H9 (cell line): ENCODE results near the gene SLC16A2. TPM values are rescaled to one million over a fixed set of nuclear protein-coding genes. Genes with fewer than 3 reads are reported as not detected.

Experiments
- DNase-seq: peaks from one replicate; pipeline ENCODE4 v3.0.0-alpha.2; 2017
- H2AFZ ChIP-seq: one replicate; pipeline ENCODE4 v1.6.1; 2013; ENCODE audit warnings: mild to moderate bottlenecking, low read length, control low read depth, moderate library complexity
- H2AK5ac ChIP-seq: 2 replicates; pipeline ENCODE4 v1.6.1; 2013; ENCODE audit warnings: low read length, control low read depth, mixed read lengths; ENCODE audit not compliant: insufficient read length
- H2BK120ac ChIP-seq: one replicate; pipeline ENCODE4 v1.6.1; 2013; ENCODE audit warnings: low read depth, mild to moderate bottlenecking, low read length, control low read depth, inconsistent platforms; ENCODE audit not compliant: poor library complexity, severe bottlenecking
- H2BK12ac ChIP-seq: 2 replicates; pipeline ENCODE4 v1.6.1; 2013; ENCODE audit warnings: low read length, control low read depth, mixed read lengths, low read depth; ENCODE audit not compliant: insufficient read length
- H2BK15ac ChIP-seq: 2 replicates; pipeline ENCODE4 v1.6.1; 2013; ENCODE audit warnings: low read depth, low read length, control low read depth
- H2BK20ac ChIP-seq: one replicate; pipeline ENCODE4 v1.6.1; 2013; ENCODE audit warnings: low read depth, mild to moderate bottlenecking, low read length, control low read depth, inconsistent platforms; ENCODE audit not compliant: poor library complexity, severe bottlenecking
- H2BK5ac ChIP-seq: 2 replicates; pipeline ENCODE4 v1.6.1; 2013; ENCODE audit warnings: low read length, control low read depth, mixed read lengths; ENCODE audit not compliant: insufficient read length
- H3K14ac ChIP-seq: 2 replicates; pipeline ENCODE4 v1.6.1; 2013; ENCODE audit warnings: low read length, control low read depth; ENCODE audit not compliant: insufficient read depth
- H3K18ac ChIP-seq: 2 replicates; pipeline ENCODE4 v1.6.1; 2013; ENCODE audit warnings: low read depth, mild to moderate bottlenecking, mixed read lengths, low read length, control low read depth; ENCODE audit not compliant: insufficient read length
- H3K23ac ChIP-seq: 2 replicates; pipeline ENCODE4 v1.6.1; 2013; ENCODE audit warnings: low read length, control low read depth, mixed read lengths, low read depth; ENCODE audit not compliant: insufficient read length
- H3K23me2 ChIP-seq: 2 replicates; pipeline ENCODE4 v1.6.1; 2013; ENCODE audit warnings: low read depth, mild to moderate bottlenecking, mixed read lengths, low read length, control low read depth; ENCODE audit not compliant: insufficient read length, poor library complexity, severe bottlenecking
- H3K27ac ChIP-seq: 2 replicates; pipeline ENCODE4 v1.5.1; 2013; ENCODE audit warnings: low read length, control low read depth, mixed read lengths, low read depth; ENCODE audit not compliant: insufficient read length
- H3K27me3 ChIP-seq: 2 replicates; pipeline ENCODE4 v1.6.1; 2013; ENCODE audit warnings: low read length, control low read depth, inconsistent platforms; ENCODE audit not compliant: insufficient read depth
- H3K4ac ChIP-seq: 2 replicates; pipeline ENCODE4 v1.6.1; 2013; ENCODE audit warnings: low read depth, mild to moderate bottlenecking, control low read depth, inconsistent platforms, low read length, moderate library complexity
- H3K4me1 ChIP-seq: 2 replicates; pipeline ENCODE4 v1.6.1; 2013; ENCODE audit warnings: low read length, control low read depth, inconsistent platforms; ENCODE audit not compliant: insufficient read depth
- H3K4me2 ChIP-seq: 2 replicates; pipeline ENCODE4 v1.6.1; 2013; ENCODE audit warnings: low read length, control low read depth, mixed read lengths; ENCODE audit not compliant: insufficient read length, insufficient read depth
- H3K56ac ChIP-seq: 2 replicates; pipeline ENCODE4 v1.6.1; 2013; ENCODE audit warnings: low read depth, mild to moderate bottlenecking, mixed read lengths, low read length, control low read depth; ENCODE audit not compliant: insufficient read length
- H3K79me1 ChIP-seq: 2 replicates; pipeline ENCODE4 v1.6.1; 2013; ENCODE audit warnings: low read depth, mild to moderate bottlenecking, moderate library complexity, low read length, control low read depth, inconsistent platforms; ENCODE audit not compliant: insufficient read depth, poor library complexity, severe bottlenecking
- H3K79me2 ChIP-seq: 2 replicates; pipeline ENCODE4 v1.6.1; 2013; ENCODE audit warnings: low read length, control low read depth, inconsistent platforms; ENCODE audit not compliant: insufficient read depth
- H3K9ac ChIP-seq: 2 replicates; pipeline ENCODE4 v1.6.1; 2013; ENCODE audit warnings: low read length, control low read depth, mixed read lengths; ENCODE audit not compliant: insufficient read length; ENCODE audit errors: extremely low read depth
- H3K9me3 ChIP-seq: one replicate; pipeline ENCODE4 v1.6.1; 2013; ENCODE audit warnings: low read depth, low read length, inconsistent platforms; ENCODE audit not compliant: control insufficient read depth
- H3T11ph ChIP-seq: one replicate; pipeline ENCODE4 v1.6.1; 2013; ENCODE audit warnings: mild to moderate bottlenecking, low read length, control low read depth, inconsistent platforms
- H4K20me1 ChIP-seq: one replicate; pipeline ENCODE4 v1.6.1; 2013; ENCODE audit not compliant: control insufficient read depth, insufficient read length, insufficient read depth
- H4K5ac ChIP-seq: 2 replicates; pipeline ENCODE4 v1.6.1; 2013; ENCODE audit warnings: low read depth, mild to moderate bottlenecking, mixed read lengths, low read length, control low read depth; ENCODE audit not compliant: insufficient read length
- H4K8ac ChIP-seq: replicated peaks from 2 replicates; pipeline ENCODE4 v1.6.1; 2013; ENCODE audit warnings: low read length, control low read depth, mixed read lengths, low read depth; ENCODE audit not compliant: insufficient read length
- H4K91ac ChIP-seq: 2 replicates; pipeline ENCODE4 v1.6.1; 2013; ENCODE audit warnings: low read depth, mild to moderate bottlenecking, moderate library complexity, mixed read lengths, low read length, control low read depth; ENCODE audit not compliant: insufficient read length
- H3K27ac Mint-ChIP-seq, 3 experiments: 2 replicates in 2 of 3; 3 replicates in 1 of 3; pipeline ENCODE4 v1.8.0; 2020 to 2021; ENCODE audit warnings: mixed read lengths in 3 of 3, mild to moderate bottlenecking in 1 of 3, moderate library complexity in 1 of 3
- H3K27me3 Mint-ChIP-seq: 2 replicates; pipeline ENCODE4 v1.8.0; 2021; ENCODE audit warnings: low read depth, mild to moderate bottlenecking, moderate library complexity, mixed read lengths
- H3K36me3 Mint-ChIP-seq, 3 experiments: 2 replicates in 2 of 3; 3 replicates in 1 of 3; pipeline ENCODE4 v1.8.0; 2020 to 2021; ENCODE audit warnings: low read depth in 3 of 3, mixed read lengths in 3 of 3; ENCODE audit not compliant: insufficient read depth in 1 of 3
- H3K4me1 Mint-ChIP-seq, 2 experiments: 2 replicates each; pipeline ENCODE4 v1.8.0; 2020; ENCODE audit warnings: mixed read lengths in 2 of 2
- H3K4me3 Mint-ChIP-seq, 2 experiments: 2 replicates in 1 of 2; 3 replicates in 1 of 2; pipeline ENCODE4 v1.8.0; 2020 to 2021; ENCODE audit warnings: mild to moderate bottlenecking in 2 of 2, mixed read lengths in 2 of 2, moderate library complexity in 1 of 2
- H3K9me3 Mint-ChIP-seq, 2 experiments: 2 replicates in 1 of 2; 3 replicates in 1 of 2; pipeline ENCODE4 v1.8.0; 2020; ENCODE audit warnings: mild to moderate bottlenecking in 2 of 2, mixed read lengths in 2 of 2, moderate library complexity in 1 of 2
- WGBS: extraction: QIAGEN DNeasy Blood & Tissue Kit; methylation state at CpG from one replicate; pipeline ENCODE4 v1.1.7; 2013; ENCODE audit warnings: missing lambda C conversion rate, low lambda C conversion rate, mixed read lengths; ENCODE audit not compliant: insufficient read length; ENCODE audit errors: extremely low coverage; 5-methylcytosine and 5-hydroxymethylcytosine counted together
- total RNA-seq: library from RNA; stranded (reverse); gene quantifications from 2 replicates; pipeline ENCODE4 v1.2.1, GENCODE V29; 2021
- TF ChIP-seq, protein P1 (sequence below): fragments of 200-600 bp; sonication (generic); conservative IDR thresholded peaks from 3 replicates; pipeline ENCODE4 v1.8.0; 2021; ENCODE audit warnings: antibody characterized with exemption, mild to moderate bottlenecking

Gene SLC16A2
- total RNA-seq, 1 experiment from 2014 or later, result 17.1 TPM

DNA sequence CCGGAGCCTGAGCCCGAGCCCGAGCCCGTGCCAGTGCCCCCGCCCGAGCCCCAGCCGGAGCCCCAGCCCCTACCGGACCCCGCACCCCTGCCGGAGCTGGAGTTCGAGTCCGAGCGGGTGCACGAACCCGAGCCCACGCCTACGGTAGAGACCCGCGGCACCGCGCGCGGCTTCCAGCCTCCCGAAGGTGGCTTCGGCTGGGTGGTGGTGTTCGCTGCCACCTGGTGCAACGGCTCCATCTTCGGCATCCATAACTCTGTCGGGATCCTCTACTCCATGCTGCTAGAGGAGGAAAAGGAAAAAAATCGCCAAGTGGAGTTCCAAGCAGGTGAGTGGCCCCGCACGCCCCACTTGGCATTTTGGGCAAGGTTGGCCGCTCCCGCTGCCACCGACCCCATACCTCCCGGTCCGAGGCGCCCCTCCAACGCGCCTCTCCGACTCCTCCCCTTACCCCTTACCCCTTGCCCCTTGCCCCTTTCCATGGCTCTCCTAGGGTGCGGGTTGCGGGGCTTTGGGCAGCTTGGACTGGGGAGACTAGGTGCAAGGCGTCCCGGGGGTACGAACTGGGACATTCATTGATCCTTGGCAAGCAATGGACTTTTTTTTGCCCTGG, 553 bp downstream of the SLC16A2 start:
- Histone ChIP-seq H2AK5ac (no peak overlapping the region), H2AFZ (no peak overlapping the region), H2BK120ac (no peak overlapping the region), H4K5ac (no peak overlapping the region), H3K56ac (no peak overlapping the region), H2BK20ac (no peak overlapping the region), H3K27me3 (no peaks in the 10 kb centered on the region), H3K18ac (no peak overlapping the region), H3K9me3 (no peaks in the 10 kb centered on the region), H3T11ph (no peak overlapping the region), H3K79me1 (no peaks in the 10 kb centered on the region), H2BK12ac (no peak overlapping the region), H3K23me2 (peaks cover 24% of the 10 kb centered on the region), H3K9ac (peak overlapping the region; percentile 41), H2BK15ac (no peak overlapping the region), H3K4me1 (no peaks in the 10 kb centered on the region), H3K4me2 (peak overlapping the region; percentile 76), H3K4ac (no peak overlapping the region), H3K27ac (no peak overlapping the region), H3K14ac (peak overlapping the region; percentile 30; the same call in 1 of the 2 replicates), H4K8ac (no peak overlapping the region), H3K23ac (no peak overlapping the region), H4K20me1 (no peaks in the 10 kb centered on the region), H4K91ac (no peak overlapping the region), H2BK5ac (no peak overlapping the region), H3K79me2 (no peaks in the 10 kb centered on the region)
- TF ChIP-seq, protein P1, sequence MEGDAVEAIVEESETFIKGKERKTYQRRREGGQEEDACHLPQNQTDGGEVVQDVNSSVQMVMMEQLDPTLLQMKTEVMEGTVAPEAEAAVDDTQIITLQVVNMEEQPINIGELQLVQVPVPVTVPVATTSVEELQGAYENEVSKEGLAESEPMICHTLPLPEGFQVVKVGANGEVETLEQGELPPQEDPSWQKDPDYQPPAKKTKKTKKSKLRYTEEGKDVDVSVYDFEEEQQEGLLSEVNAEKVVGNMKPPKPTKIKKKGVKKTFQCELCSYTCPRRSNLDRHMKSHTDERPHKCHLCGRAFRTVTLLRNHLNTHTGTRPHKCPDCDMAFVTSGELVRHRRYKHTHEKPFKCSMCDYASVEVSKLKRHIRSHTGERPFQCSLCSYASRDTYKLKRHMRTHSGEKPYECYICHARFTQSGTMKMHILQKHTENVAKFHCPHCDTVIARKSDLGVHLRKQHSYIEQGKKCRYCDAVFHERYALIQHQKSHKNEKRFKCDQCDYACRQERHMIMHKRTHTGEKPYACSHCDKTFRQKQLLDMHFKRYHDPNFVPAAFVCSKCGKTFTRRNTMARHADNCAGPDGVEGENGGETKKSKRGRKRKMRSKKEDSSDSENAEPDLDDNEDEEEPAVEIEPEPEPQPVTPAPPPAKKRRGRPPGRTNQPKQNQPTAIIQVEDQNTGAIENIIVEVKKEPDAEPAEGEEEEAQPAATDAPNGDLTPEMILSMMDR, result no peak
- Mint-ChIP-seq H3K27me3 (peaks cover 15% of the 10 kb centered on the region), H3K9me3 (peaks cover 33 to 54% of the 10 kb centered on the region in 2 experiments), H3K36me3 (peaks cover 0 to 7% (median 0%) of the 10 kb centered on the region in 3 experiments; a peak in 5 of 7 replicates), H3K27ac (no peak overlapping the region), H3K4me1 (peaks cover 15 to 27% of the 10 kb centered on the region in 2 experiments), H3K4me3 (peak overlapping the region; percentile 76 to 91)
- DNase-seq, result no peak
- no CpG with 5 or more reads among the region's 46 CpGs for WGBS
